CD4-positive, alpha-beta T cell treated with Interleukin-10 for 1 hour (primary cell): ENCODE data around the gene ATG2B.

Experiments
- DNase-seq: peaks from one replicate; pipeline ENCODE4 v3.0.0-alpha.2; 2020

The ATG2B gene

GRCh38 chr14:96270565-96271420, 92.3 kb downstream of the ATG2B start:
- DNase-seq, result no peak

GRCh38 chr14:96269359-96269710, 93.8 kb downstream of the ATG2B start:
- DNase-seq, result no peak

GRCh38 chr14:96268431-96269358, 94.4 kb downstream of the ATG2B start:
- no peak for DNase-seq

- no peak for DNase-seq
These were observed 95.2 kb downstream of the ATG2B start for GRCh38 chr14:96267916-96268315.

- no peak for DNase-seq
These were observed 95.8 kb downstream of the ATG2B start for GRCh38 chr14:96267336-96267735.

GRCh38 chr14:96265383-96266095, 97.6 kb downstream of the ATG2B start:
- DNase-seq, result no peak

GRCh38 chr14:96264853-96265252, 98.3 kb downstream of the ATG2B start:
- DNase-seq, result no peak

GRCh38 chr14:96264200-96264553, 99.0 kb downstream of the ATG2B start:
- no peak for DNase-seq

GRCh38 chr14:96263347-96264199, 99.6 kb downstream of the ATG2B start:
- DNase-seq, result no peak

- no peak for DNase-seq
These were observed 101.1 kb downstream of the ATG2B start for GRCh38 chr14:96261772-96262655.

GRCh38 chr14:96261053-96261452, 102.1 kb downstream of the ATG2B start:
- no peak for DNase-seq

GRCh38 chr14:96260341-96260821, 102.8 kb downstream of the ATG2B start:
- no peak for DNase-seq

- no peak for DNase-seq
These were observed 105.2 kb downstream of the ATG2B start for GRCh38 chr14:96257900-96258299.

- DNase-seq, result no peak
These were observed 106.1 kb downstream of the ATG2B start for GRCh38 chr14:96257056-96257455.

- DNase-seq, result no peak
These were observed 106.7 kb downstream of the ATG2B start for GRCh38 chr14:96256407-96256806.

GRCh38 chr14:96255501-96256366, 107.4 kb downstream of the ATG2B start, which contains the start of gene BDKRB1:
BDKRB1 (plus strand) TSS chr14:96256210; CDS start chr14:96263683, 7,473 bp downstream.
- DNase-seq, result no peak

- DNase-seq, result no peak
These were observed 108.5 kb downstream of the ATG2B start for GRCh38 chr14:96254687-96255086.

- no peak for DNase-seq
These were observed 110.1 kb downstream of the ATG2B start for GRCh38 chr14:96252999-96253539.

- no peak for DNase-seq
These were observed 110.7 kb downstream of the ATG2B start for GRCh38 chr14:96252323-96252998.
